Measurements from ENCODE around the gene RELCH. TPM values are rescaled to one million over a fixed set of nuclear protein-coding genes. Genes with fewer than 3 reads are reported as not detected.

The RELCH gene
- total RNA-seq, 1 donor from 2014 or later: 44.6 TPM

DNA sequence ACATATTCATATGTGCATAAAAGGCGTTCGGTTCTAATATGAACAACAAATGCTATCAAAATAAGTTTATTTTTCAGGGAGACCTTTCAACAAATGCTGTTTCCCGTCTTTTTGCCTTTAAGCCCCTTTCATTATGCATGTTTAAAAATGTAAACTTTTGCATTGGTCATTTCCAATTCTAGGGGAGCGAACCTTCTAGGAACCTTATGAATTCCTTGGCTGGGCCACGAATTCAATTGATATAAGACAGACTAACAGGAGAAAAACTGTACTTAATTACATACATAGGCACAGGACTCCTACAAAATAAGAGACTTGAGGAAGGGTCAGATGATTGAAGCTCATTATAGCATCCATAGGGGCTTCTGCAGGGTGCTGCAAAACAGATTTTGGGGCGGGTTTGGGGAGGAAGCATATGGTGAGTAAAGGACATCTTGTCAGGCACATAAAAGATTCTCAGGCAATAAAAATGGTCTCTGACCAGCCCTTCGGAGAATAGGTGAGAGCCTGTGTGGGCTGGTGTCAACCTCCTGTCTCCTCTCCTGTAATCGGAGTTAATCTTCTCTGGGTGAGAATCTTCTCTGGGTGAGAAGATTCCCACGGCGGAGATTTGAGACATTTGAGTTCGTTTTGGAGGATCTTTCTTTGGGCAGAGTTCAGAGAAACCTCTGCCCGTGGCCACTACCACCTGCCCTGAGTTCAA lies 139.7 kb downstream of the RELCH start:
- no peak for DNase-seq
- peaks cover 23% of the 10 kb centered on the region for H3K4me1 Mint-ChIP-seq (ENCODE audit: low read depth, unreplicated experiment)
- H3K27me3 Mint-ChIP-seq (ENCODE audit: unreplicated experiment): peaks cover 10% of the 10 kb centered on the region
- H3K4me3 Mint-ChIP-seq (ENCODE audit: unreplicated experiment): peak overlapping the region; percentile 43
- H3K27ac Mint-ChIP-seq (ENCODE audit: unreplicated experiment): no peak overlapping the region
- TF ChIP-seq, protein P1, sequence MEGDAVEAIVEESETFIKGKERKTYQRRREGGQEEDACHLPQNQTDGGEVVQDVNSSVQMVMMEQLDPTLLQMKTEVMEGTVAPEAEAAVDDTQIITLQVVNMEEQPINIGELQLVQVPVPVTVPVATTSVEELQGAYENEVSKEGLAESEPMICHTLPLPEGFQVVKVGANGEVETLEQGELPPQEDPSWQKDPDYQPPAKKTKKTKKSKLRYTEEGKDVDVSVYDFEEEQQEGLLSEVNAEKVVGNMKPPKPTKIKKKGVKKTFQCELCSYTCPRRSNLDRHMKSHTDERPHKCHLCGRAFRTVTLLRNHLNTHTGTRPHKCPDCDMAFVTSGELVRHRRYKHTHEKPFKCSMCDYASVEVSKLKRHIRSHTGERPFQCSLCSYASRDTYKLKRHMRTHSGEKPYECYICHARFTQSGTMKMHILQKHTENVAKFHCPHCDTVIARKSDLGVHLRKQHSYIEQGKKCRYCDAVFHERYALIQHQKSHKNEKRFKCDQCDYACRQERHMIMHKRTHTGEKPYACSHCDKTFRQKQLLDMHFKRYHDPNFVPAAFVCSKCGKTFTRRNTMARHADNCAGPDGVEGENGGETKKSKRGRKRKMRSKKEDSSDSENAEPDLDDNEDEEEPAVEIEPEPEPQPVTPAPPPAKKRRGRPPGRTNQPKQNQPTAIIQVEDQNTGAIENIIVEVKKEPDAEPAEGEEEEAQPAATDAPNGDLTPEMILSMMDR (IDR thresholded peaks at IDR 0.05; ENCODE audit: partially characterized antibody, unreplicated experiment): no peak
- peaks cover 7% of the 10 kb centered on the region for H3K9me3 Mint-ChIP-seq (ENCODE audit: unreplicated experiment)
- no peaks in the 10 kb centered on the region for H3K36me3 Mint-ChIP-seq (ENCODE audit: unreplicated experiment)

DNA sequence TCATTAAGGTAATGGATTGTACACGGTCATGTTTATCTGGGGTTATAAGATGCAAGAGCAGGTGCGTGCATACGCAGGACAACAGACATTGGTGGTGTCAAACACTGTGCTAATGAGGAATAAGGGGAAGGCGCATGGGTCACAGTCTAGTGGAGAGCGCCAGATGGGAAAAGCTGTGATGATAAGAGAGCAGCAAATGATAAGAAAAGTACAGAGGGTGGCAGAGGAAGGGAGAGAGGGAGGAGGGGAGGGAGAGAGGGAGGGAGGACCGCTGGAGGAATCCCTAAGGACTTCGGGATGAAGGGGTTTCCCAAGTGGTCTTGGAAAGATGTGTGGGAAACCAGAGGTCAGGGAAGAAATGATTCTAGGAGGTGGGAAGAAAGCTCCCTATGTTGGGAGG lies 140.9 kb downstream of the RELCH start:
- H3K27me3 Mint-ChIP-seq (ENCODE audit: unreplicated experiment): peaks cover 10% of the 10 kb centered on the region
- peak overlapping the region; percentile 30 for H3K27ac Mint-ChIP-seq (ENCODE audit: unreplicated experiment)
- no peaks in the 10 kb centered on the region for H3K36me3 Mint-ChIP-seq (ENCODE audit: unreplicated experiment)
- peaks cover 7% of the 10 kb centered on the region for H3K9me3 Mint-ChIP-seq (ENCODE audit: unreplicated experiment)
- H3K4me3 Mint-ChIP-seq (ENCODE audit: unreplicated experiment): peak overlapping the region; percentile 39
- H3K4me1 Mint-ChIP-seq (ENCODE audit: low read depth, unreplicated experiment): peaks cover 23% of the 10 kb centered on the region
- TF ChIP-seq, protein P1 (IDR thresholded peaks at IDR 0.05; ENCODE audit: partially characterized antibody, unreplicated experiment): no peak
- no peak for DNase-seq

DNA sequence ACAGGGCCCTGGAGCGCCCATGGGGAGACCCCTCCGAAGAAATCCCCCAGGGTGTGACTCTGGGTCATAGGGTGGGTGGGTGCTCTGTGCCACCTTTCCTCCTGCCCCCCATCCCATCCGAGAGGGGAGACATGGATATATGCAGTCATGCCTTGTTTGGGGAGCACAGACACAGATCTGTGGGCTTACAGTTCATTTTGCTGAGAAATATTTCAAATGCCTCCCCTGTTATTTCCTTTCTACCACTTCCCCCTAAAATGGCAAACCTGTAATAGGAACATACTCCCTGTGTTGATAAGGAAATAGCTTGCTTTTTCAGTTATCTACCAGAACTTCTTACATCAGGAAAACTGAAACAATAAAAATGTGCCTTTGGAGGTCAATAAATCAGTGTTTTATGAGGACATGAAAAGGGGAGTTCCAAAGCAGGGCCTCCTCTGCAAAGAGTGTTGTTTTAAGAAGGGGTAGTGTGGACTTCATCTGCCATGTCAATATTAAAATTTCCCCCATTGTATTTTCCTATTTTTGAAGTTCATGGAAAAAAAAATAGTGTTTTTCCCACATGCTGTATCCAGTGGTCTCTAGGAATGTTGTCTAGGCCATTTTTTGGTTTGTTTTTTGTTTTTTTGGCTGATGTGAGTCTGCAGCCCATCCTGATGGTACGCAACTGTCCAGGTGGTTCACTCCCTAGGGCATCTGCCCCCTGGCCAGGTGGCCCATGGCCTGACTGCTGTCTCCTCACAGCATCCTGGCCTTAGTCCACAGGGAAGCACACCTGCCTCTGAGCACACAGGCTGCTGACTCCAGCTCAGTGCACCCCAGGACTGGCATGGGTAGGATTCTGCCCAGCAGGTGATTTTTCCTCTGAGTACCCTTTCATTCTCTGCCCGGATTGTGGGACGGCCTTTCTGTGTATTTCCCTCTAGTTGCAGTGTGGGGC lies 141.8 kb downstream of the RELCH start:
- peaks cover 10% of the 10 kb centered on the region for H3K27me3 Mint-ChIP-seq (ENCODE audit: unreplicated experiment)
- no peak overlapping the region for H3K27ac Mint-ChIP-seq (ENCODE audit: unreplicated experiment)
- DNase-seq: no peak
- peaks cover 23% of the 10 kb centered on the region for H3K4me1 Mint-ChIP-seq (ENCODE audit: low read depth, unreplicated experiment)
- H3K4me3 Mint-ChIP-seq (ENCODE audit: unreplicated experiment): no peak overlapping the region
- TF ChIP-seq, protein P1 (IDR thresholded peaks at IDR 0.05; ENCODE audit: partially characterized antibody, unreplicated experiment): no peak
- peaks cover 7% of the 10 kb centered on the region for H3K9me3 Mint-ChIP-seq (ENCODE audit: unreplicated experiment)
- H3K36me3 Mint-ChIP-seq (ENCODE audit: unreplicated experiment): no peaks in the 10 kb centered on the region

DNA sequence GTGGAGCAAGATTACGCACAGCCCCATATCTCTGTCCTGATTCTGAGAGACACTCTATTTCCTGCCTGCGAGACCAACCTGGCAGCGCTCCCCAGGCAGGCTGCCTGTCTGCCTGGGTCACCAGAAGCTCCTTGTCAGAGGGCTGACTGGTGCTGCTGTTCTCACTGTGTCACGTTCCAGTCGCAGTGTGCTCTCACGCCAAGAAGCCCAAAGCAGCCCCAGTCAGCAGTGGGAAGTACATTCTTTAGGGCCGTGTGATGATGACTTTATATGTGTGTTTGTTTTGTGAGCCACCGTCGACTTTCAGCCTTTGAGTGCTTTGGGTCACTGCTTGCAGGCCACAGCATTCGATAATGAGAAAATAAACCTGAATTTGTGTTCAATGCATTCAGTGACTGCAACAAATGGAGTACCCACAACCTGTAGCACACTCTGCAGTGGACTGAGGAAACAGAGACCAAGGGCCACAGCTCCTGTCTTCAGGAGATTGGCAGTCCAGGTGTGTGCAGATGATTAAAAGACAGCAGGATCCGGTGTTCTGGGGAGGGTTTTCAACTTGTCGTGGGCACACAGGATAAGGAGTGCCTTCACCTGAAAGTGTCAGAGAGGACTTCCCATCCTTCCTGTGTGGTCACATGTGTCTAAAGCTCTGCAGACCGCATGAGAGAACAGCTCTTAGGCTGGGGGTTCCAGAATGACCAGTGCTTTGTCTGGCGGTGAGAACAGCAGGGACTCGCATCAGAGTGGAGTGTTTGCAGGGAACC lies 142.8 kb downstream of the RELCH start:
- Mint-ChIP-seq H3K4me1 (ENCODE audit: low read depth, unreplicated experiment) (peaks cover 21% of the 10 kb centered on the region), H3K36me3 (ENCODE audit: unreplicated experiment) (no peaks in the 10 kb centered on the region), H3K27me3 (ENCODE audit: unreplicated experiment) (peaks cover 6% of the 10 kb centered on the region), H3K4me3 (ENCODE audit: unreplicated experiment) (no peak overlapping the region), H3K27ac (ENCODE audit: unreplicated experiment) (no peak overlapping the region), H3K9me3 (ENCODE audit: unreplicated experiment) (peaks cover 6% of the 10 kb centered on the region)
- DNase-seq: no peak
- TF ChIP-seq, protein P1 (IDR thresholded peaks at IDR 0.05; ENCODE audit: partially characterized antibody, unreplicated experiment): no peak

Measured in glutamatergic neuron (in vitro differentiated cells).